Kasumi-1 (cell line): ENCODE measurements around the gene NPFFR1.
"Not testable (repeated sequence)": the region's sequence is repeated elsewhere in the genome, so short reads cannot be mapped to it uniquely, and the experiment has no call there.

Experiments used
- DNase-seq, 2 experiments: peaks; one replicate each; lab custom pipeline; 2025; lab: John Stamatoyannopoulos, UW

Gene NPFFR1

DNA sequence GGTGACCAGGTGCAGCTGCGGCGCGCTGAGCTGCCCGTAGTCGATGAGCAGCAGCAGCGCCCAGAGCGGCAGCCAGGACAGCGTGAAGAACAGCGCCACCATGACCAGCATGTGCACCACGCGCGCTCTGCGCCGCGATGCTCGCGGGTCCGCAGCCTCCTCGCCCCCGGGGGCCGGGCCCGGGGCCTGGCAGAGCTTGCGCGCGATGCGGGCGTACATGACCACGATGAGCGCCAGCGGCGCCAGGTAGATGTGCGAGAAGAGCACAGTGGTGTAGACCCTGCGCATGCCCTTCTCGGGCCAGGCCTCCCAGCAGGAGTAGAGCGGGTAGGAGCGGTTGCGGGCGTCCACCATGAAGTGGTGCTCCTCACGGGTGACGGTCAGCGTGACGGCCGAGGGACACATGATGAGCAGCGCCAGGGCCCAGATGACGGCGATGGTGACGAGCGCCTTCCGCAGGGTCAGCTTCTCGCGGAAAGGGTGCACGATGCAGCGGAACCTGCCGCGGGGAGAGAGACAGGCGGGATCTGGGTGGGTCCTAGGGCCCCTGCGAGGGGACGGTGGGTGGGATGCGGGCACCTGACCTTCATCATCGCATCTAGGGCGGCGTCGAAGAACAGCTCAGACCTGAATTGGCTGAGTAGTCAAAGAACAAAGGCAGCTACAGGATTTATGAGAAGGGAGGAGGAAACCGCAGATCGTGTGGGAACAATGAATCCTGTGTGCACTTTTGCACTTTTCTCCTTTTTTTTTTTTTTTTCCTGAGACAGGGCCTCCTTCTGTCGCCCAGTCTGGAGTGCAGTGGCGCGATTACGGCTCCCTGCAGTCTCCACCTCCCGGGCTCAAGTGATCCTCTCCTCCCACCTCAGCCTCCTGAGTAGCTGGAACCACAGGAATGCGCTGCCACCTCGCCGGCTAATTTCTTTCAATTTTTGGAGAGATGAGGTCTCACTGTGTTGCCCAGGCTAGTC is 28.2 kb downstream of the NPFFR1 start:
- no peak for DNase-seq

DNA sequence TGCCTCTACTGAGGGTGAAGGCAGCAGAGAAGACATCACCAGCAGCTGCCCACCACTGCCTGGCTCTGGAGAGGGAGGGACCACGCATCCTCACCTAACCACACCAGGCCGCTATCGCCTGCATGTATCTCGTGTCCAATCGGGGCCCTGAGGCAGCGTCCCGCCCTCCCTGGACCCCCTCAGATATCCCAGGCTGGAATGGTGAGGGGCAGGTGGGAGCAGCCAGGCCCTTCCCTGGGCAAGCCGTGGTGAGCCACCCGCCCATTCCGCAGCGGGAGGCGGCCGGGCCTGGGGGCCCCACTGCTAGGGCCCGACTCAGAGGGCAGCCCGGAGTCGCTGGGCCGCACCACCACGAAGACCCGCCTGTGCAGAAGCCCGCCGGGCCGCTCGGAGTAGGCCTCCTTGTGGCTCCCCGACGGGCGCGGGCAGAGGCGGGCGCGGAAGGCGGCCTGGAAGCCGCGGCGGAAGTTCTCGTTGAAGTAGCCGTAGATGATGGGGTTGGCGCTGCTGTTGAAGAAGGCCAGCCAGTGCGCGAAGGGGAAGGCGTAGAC is 29.0 kb downstream of the NPFFR1 start:
- DNase-seq = no peak

DNA sequence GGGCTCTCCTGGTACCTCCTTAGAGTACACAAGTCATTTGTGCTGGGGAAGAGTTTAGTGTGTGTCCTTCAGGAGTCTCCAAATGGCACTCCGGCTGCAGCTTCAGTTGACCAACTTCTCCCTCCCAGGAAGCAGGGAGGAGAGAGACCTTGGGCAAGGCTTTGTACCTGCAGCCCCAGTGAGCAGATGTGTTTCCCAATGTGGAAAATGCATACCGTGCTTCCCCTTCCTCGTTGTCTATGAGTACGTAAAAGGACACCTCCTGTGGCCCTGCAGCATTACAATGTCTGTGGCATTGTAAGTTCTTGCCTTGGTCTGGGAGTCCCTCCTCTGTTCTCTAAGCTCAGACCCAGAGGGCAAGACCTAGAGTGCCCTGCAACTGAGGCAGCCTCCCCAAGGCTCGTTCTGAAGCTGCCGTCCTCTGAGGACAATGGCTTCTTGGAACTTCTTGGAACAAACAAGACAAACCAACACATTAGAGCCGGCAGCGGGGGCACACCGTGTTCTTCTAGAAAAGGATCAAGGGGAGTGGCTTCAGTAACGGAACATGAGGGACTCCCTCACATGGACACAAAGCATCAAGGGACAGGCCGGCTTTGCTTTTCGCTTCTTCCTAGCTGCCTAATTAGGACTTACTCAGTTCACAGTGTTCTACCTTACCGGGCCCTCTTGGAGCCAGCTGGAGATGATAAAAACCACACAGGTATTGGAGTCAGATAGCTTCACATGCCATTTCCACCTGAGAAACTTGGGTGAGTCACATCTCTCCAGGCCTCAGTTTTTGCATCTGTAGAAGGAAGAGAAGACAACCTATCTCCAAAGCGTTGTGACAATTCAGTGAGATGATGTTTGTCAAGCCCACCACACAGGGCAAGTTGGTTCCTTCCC is 29.7 kb downstream of the NPFFR1 start:
- no peak for DNase-seq

DNA sequence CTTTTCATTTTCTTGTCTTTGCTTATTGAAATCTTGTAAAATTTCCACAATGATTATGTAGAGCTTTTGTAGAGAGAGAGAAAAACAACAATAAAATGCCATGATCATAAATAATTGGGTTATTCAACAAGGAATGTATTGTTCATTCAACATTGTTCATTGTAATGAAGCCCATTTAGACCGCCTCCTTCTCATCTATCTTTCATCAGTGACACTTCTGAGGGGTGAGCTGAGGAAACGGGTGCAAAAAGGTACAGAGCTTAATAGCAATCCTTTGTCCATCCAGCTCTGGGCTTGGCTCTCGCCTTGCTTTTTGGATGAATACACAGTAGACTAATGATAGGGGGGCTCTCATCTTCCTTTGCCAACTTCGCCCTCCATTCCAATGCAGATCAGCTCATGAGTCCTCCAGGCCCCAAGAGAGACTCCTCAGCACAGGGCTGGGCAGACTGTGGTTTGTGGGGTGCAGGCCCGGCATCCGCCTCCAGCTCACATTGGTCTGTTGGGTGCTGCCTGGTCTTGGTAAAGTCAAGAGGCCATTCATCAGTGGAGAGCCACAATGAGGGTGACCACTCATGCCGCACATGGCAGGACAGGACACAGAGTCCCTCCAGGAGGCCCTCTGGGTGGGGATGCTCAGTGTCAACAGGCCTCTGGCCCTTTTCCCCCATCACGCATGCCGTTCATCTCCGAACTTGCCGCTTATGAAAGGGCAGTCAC is 32.7 kb downstream of the NPFFR1 start:
- no peak for DNase-seq

DNA sequence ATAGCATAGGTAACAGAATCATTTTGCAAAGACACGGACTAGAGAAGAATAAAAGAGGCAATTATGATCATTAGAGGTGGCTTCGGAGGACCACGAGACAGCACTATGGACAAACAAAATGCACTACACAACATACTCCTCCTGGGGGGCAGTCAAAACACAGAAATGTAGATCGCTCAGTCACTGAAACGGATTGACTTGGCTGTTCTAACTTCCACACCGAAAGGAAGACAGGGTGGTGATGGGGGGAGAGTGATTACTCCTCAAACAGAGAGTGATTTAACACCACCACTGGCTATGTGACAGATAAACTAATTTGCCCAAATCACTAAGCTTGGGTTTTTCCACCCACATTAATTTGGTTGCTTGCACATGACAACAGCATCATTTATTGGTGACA is 36.4 kb downstream of the NPFFR1 start:
- DNase-seq = no peak

DNA sequence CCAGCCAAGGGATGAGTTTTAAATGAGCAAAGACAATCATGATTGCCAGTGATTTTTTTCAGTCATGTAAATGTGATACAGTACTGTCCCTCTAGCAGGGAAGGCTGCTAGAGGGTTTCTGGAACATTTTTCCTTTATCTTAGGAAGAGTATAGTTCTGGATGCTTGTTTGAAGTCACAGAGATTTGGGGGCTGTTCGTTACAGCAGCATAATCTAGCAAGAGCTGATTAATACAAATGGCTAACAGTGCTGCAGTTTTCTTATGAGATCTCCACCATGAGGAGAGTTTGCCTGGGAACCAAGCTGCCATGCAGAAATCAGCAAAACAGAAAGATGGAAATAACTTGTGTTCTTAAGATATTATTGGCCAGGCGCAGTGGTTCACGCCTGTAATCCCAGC is 42.7 kb downstream of the NPFFR1 start:
- no peak for DNase-seq

DNA sequence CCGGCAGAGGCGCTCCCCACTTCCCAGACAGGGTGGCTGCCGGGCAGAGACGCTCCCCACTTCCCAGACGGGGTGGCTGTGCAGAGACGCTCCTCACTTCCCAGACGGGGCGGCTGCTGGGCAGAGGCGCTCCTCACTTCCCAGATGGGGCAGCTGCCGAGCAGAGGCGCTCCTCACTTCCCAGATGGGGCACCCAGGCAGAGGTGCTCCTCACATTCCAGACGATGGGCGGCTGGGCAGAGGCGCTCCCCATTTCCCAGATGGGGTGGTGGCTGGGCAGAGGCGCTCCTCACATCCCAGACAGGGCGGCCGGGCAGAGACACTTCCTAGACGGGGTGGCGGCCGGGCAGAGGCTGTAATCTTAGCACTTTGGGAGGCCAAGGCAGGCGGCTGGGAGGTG is 43.8 kb downstream of the NPFFR1 start:
- DNase-seq = not testable (repeated sequence)

DNA sequence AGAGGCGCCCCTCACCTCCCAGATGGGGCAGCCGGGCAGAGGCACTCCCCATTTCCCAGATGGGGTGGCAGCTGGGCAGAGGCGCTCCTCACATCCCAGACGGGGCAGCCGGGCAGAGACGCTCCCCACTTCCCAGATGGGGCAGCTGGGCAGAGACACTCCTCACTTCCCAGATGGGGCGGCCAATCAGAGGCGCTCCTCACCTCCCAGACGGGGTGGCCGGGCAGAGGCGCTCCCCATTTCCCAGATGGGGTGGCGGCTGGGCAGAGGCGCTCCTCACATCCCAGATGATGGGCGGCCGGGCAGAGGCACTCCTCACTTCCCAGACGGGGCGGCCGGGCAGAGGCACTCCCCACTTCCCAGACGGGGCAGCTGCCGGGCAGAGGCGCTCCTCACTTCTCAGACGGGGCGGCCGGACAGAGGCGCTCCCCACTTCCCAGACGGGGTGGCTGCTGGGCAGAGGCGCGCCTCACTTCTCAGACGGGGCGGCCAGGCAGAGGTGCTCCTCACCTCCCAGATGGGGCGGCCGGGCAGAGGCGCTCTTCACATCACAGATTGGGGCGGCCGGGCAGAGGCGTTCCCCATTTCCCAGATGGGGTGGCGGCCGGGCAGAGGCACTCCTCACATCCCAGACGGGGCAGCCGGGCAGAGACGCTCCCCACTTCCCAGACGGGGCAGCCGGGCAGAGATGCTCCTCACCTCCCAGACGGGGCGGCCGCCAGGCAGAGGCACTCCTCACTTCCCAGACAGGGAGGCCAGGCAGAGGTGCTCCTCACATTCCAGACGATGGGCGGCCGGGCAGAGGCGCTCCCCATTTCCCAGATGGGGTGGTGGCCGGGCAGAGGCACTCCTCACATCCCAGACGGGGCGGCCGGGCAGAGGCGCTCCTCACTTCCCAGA is 44.5 kb downstream of the NPFFR1 start:
- not testable (repeated sequence) for DNase-seq

DNA sequence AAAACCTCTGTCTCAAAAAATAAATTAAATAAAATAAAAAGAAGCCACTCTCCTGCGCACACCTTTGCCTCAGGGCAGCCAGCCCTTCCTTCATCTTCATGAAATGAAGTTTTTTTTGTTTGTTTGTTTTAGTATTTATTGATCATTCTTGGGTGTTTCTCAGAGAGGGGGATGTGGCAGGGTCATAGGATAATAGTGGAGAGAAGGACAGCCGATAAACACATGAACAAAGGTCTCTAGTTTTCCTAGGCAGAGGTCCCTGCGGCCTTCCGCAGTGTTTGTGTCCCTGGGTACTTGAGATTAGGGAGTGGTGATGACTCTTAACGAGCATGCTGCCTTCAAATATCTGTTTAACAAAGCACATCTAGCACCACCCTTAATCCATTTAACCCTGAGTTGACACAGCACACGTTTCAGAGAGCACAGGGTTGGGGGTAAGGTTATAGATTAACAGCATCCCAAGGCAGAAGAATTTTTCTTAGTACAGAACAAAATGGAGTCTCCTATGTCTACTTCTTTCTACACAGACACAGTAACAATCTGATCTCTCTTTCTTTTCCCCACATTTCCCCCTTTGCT is 45.8 kb downstream of the NPFFR1 start:
- DNase-seq = not testable (repeated sequence)

DNA sequence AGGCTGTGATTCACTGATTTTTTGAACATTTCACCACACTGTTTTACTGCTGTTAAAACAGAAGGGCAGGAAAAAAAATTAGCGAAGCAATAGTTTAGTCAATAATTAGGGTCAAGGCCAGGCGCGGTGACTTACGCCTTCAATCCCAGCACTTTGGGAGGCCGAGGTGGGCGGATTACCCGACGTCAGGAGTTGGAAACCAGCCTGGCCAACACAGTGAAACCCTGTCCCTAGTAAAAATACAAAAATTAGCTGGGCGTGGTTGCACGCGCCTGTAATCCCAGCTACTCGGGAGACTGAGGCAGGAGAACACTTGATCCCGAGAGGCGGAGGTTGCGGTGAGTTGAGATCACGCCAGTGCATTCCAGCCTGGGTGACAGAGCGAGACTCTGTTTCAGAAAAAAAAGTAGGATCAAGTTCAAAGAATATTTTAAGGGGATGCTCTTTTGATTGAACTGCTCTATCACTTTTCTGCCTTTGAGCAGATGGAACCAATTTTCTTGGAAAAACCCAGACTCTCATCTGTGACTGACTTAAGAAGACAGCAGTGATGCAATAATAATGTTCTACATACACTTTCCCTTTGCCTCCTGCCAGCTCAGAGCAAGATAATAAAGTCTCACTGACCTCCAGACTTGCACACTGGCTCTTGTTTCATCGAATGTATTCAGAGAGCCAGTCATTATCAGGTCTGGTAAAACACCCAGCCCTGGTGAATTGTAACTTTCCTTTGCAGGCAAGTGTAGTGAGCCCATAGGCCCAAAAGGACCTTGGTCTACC is 48.9 kb downstream of the NPFFR1 start:
- DNase-seq = no peak

DNA sequence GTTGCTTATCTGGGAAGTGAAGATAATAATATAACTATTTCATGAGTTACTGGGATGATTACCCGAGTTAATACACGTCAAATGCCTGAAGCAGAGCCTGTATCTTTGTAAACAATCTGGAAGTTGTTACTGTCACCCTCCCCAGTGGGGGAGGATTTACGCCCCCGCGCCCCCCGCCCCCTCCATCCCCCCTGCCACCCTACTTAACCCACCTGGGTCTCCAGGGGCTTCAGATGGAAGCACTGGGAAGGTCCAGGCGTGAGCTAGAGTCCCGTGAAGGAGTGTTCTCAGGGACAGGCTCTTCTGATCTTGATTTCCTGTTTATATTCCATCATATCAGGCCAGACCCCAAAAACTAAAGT is 49.9 kb downstream of the NPFFR1 start:
- DNase-seq = no peak

DNA sequence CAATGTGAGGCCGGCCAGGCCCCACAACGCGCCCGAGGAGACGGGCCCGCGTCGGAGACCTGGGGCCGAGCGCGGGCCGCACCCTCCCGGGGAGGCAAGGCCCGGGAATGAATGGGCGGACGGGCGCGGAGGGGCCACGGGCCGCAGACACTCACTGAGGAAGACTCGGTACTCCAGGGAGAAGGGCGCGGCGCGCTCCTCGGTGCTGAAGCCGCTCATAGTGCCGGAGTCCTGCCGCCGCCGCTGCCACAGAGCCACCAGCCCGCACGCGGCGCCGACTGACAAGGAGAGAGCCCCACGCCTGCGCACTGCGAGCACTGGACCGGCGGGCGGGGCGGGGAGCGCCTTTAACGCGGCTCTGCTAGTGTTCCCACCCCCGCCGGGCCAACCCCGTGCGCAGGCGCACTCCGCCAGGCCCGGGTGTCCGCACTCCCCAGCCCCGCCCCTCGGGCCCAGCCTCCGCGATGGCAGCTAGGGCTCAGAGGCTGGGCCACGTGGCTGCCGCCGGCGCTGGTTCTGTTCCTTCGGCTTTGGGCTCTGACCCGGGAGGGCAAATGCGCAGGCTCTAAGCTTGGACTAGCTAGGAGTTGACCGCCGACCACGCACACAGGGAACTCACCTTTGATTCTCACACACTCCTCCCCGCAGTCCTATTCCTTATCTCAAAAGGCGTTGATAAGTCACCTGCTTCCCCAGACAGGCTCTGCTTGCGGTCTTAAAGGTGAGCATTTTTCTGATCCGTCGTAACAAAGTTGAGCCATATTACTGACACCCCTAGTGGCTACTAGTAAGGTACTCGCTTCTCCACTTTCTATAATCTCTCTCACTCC is 50.5 kb downstream of the NPFFR1 start, which contains the start of gene PPA1:
Gene PPA1, minus strand, starts transcription at position 321 of the 830 bp plus-strand sequence. Its CDS starts 102 bp downstream, at position 219.
- DNase-seq = peak; percentile 96 to 98

DNA sequence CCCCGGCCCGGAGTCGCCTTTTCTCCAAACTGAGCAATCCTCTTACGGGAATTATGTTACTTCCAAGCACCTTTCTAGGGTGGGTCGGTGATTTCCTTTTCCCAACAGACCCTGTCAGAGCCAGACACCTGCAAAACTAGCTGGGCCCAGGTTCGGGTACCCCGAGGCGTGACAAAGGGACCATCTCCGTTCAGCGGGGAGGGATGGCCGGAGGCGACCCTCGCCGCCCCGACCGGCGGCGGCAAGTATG is 51.0 kb downstream of the NPFFR1 start:
- DNase-seq = no peak

DNA sequence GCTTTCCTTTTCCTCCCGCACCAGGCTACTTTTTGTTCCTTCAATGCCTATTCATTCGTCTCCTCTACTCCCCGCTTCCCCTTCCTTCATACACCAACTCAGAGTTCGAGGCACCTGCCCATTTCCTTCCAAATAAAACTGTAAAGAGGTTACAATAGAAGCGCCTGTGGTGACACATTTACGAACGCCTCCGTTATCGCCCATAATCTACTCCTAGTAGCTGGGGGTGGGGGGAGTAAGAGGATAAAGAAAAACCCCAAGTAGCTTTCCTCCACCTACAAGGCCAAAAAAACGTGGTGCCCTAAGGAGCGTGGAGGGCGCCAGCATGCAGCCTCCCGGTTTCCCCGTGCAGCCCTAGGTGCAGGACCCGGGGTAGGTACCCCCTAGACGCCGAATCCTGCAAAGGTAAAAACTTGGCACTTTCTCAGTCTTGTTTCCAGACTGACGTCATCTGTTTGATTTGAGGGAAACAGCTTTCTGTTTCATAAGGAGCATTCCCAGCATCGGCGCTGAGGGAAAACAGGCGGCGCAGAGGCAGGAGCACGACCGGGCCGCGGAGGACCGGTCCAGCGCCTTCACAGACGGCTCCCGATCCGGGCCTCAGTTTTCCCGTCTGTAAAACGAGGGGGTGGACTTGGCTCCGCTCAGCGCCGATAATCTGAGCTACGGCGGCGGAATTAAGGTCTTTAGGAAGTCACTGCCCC is 51.5 kb downstream of the NPFFR1 start:
- DNase-seq = peak; percentile 58 to 81

DNA sequence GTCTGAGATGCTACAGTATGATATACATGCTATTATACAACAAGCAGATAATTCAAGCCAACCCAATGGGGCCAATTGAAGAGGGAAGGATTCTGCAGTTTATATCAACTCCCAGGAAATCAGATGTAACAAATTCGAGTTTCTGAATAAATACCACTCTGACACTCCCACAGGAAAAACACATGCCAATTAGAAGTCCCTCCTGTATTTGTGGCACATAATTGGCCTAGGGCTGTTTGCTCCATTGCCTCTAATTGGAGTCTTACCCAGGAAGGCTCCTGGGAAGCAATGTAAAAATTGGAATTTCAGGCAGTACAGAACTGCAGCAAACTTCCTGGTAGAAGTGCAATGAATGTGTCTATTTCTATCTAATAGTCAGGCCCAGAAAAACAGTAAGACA is 55.3 kb downstream of the NPFFR1 start:
- no peak for DNase-seq

DNA sequence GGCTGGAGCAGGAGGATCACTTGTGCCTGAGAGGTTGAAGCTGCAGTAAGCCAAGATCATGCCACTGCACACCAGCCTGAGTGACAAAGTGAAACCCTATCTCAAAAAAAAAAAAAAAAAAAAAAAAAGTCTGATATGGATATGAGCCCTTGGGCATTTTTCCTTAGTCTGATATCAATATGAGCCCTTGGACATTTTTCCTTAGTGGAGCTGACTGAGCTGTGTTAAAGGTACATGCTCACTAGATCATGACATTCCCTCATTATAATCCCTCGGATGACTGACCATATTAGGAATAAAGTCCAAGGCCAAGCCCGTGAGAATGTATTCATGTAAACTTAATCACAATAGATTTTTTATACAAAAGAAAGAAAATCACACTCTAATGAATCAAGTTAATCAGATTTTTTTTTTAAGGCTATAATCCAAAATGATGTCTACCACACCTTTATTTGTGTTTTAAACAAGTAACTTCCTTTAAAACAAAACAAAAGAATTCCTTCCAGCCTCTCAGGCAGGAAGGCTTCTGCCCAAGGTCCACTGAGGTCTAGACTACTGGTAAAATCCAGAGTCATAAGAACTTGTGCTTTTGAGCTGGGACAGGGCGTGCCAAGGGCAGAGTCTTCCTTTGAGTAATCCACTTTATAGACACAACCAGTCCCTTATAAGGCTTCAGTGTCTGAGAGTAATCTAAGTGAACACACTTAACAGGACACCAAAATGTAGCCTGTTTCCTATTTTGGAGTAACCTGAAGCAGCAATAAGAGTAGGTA is 56.1 kb downstream of the NPFFR1 start:
- DNase-seq = no peak

DNA sequence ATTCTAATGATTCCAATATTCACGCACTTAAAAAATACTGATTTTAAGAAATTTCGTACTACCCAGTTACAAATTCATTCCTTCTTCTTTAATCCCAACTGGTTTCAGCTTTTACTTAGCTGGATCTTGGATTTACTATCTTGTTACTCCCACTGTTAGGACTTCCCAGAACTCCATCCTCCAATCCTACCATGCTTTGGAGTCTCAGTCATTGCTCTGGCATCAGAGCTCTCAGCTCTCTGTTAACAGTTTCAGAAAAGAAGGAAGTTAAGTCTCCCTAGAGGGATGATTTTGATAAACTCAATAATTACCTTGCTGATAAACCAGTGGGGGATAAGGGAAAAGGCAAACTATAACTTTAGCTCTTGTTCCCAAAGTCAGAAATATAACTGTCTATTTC is 60.1 kb downstream of the NPFFR1 start:
- DNase-seq = peak in 1 of 2 experiments; percentile 11
